Activated CD4-positive, alpha-beta T cell treated with anti-CD3 and anti-CD28 coated beads for 24 hours (primary cell): ENCODE results near the gene HOOK1.
"Not testable (repeated sequence)": the region's sequence is repeated elsewhere in the genome, so short reads cannot be mapped to it uniquely, and the experiment has no call there.

Source experiments
- DNase-seq, 2 donors: peaks; one replicate each; pipeline ENCODE4 v3.0.0-alpha.2; 2020; ENCODE audit warnings: low read depth in 2 of 2

Gene HOOK1

GRCh38 chr1:59885160-59885832 is 70.5 kb downstream of the HOOK1 start:
- no peak for DNase-seq

- no peak for DNase-seq
Measured at GRCh38 chr1:59892841-59893811, 78.4 kb downstream of the HOOK1 start.

GRCh38 chr1:59897165-59897564 is 82.4 kb downstream of the HOOK1 start:
- no peak for DNase-seq

- DNase-seq: no peak
Measured at GRCh38 chr1:59898927-59899326, 84.2 kb downstream of the HOOK1 start.

- DNase-seq: no peak
Measured at GRCh38 chr1:59900640-59901039, 85.9 kb downstream of the HOOK1 start.

- no peak for DNase-seq
Measured at GRCh38 chr1:59901770-59902388, 87.1 kb downstream of the HOOK1 start.

- DNase-seq: no peak
Measured at GRCh38 chr1:59903141-59903754, 88.5 kb downstream of the HOOK1 start.

- DNase-seq: no peak
Measured at GRCh38 chr1:59906931-59907330, 92.2 kb downstream of the HOOK1 start.

- no peak for DNase-seq
Measured at GRCh38 chr1:59908084-59908483, 93.3 kb downstream of the HOOK1 start.

- DNase-seq: no peak
Measured at GRCh38 chr1:59908682-59909081, 93.9 kb downstream of the HOOK1 start.

- not testable (repeated sequence) for DNase-seq
Measured at GRCh38 chr1:59914791-59915286, 100.1 kb downstream of the HOOK1 start.

GRCh38 chr1:59915516-59915915 is 100.8 kb downstream of the HOOK1 start:
- no peak for DNase-seq

- DNase-seq: no peak
Measured at GRCh38 chr1:59917026-59917784, 102.5 kb downstream of the HOOK1 start.

- no peak for DNase-seq
Measured at GRCh38 chr1:59917785-59918180, 103.0 kb downstream of the HOOK1 start.

- no peak for DNase-seq
Measured at GRCh38 chr1:59919746-59920145, 105.0 kb downstream of the HOOK1 start.

GRCh38 chr1:59921258-59921899 is 106.6 kb downstream of the HOOK1 start:
- not testable (repeated sequence) for DNase-seq

- DNase-seq: no peak
Measured at GRCh38 chr1:59924653-59925052, 109.9 kb downstream of the HOOK1 start.
